Thyroid gland (tissue), 4 donors: ENCODE results near the gene CTSD.

ENCODE experiments used
- POLR2A ChIP-seq, 2 donors: fragments of 450-650 bp; IDR thresholded peaks; one replicate each; pipeline ENCODE4 v1.6.1; 2017; ENCODE audit warnings: antibody characterized with exemption in 2 of 2, mild to moderate bottlenecking in 2 of 2, moderate library complexity in 1 of 2
- TF ChIP-seq, protein P1 (sequence below), 6 experiments: fragments of 200-600 bp in 3 of 6; fragments of 450-650 bp in 3 of 6; sonication (generic) in 3 of 6; IDR thresholded peaks; one replicate each; pipeline ENCODE4 v1.5.1; 2016 to 2019; ENCODE audit warnings: antibody characterized with exemption in 6 of 6, mild to moderate bottlenecking in 2 of 6, inconsistent platforms in 1 of 6, moderate library complexity in 1 of 6

DNA sequence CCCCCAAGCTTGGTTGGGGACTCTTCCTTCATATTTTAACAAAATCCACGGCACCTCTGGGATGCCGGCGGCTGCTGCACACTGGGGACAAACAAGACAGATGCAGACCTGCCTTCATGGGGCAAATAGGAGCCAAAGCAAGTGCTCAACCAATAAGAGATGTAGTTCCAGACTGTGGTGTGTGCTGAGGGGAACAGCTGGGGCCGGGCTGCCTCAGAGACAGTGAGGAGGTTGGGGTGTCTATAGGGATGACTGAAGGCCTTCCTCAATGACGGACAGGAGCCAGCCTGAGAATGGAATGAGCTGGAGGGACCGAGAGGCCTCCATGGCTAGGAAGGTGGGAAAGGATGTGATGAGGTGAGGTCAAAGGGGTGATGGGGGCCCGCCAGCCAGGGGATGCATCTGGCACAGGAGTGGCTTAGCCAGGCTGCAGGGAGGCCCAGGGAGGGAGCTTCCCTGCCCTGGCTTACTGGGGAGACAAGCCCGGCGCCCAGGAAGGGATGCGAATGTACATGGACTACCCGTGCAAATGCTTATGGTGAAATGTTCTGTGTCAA, 10.3 kb upstream of the CTSD start:
- TF ChIP-seq, protein P1, sequence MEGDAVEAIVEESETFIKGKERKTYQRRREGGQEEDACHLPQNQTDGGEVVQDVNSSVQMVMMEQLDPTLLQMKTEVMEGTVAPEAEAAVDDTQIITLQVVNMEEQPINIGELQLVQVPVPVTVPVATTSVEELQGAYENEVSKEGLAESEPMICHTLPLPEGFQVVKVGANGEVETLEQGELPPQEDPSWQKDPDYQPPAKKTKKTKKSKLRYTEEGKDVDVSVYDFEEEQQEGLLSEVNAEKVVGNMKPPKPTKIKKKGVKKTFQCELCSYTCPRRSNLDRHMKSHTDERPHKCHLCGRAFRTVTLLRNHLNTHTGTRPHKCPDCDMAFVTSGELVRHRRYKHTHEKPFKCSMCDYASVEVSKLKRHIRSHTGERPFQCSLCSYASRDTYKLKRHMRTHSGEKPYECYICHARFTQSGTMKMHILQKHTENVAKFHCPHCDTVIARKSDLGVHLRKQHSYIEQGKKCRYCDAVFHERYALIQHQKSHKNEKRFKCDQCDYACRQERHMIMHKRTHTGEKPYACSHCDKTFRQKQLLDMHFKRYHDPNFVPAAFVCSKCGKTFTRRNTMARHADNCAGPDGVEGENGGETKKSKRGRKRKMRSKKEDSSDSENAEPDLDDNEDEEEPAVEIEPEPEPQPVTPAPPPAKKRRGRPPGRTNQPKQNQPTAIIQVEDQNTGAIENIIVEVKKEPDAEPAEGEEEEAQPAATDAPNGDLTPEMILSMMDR (IDR thresholded peaks at IDR 0.05): no peak
- TF ChIP-seq POLR2A (IDR thresholded peaks at IDR 0.05): no peak
